ENCODE results near the gene OSBPL10. TPM values are rescaled to one million over a fixed set of nuclear protein-coding genes. Genes with fewer than 3 reads are reported as not detected.

OSBPL10 gene
- total RNA-seq, 1 donor from 2014 or later: 18.8 TPM

DNA sequence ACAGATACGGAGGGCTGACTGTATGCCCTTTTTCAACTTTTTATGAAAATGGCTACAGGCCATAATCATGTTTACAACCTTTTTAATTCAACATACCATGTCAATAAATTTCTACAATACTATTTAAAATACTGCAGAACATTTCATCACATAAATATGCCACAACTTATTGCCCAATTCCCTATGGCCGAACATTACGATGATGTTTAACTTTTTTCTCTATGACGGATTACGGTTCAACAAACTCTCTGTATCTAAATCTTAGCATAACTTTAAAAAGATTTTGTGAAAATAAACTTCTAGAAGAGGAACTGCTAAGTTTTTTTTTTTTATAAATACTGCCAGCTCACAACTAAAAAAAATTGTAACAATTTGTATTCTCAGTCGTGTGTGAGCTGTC lies 220.4 kb downstream of the OSBPL10 start:
- DNase-seq (no peak), ATAC-seq (no peak)
- Histone ChIP-seq H3K4me1 (no peaks in the 10 kb centered on the region), H3K27me3 (ENCODE audit: low read depth) (no peaks in the 10 kb centered on the region), H3K9me3 (no peaks in the 10 kb centered on the region), H3K4me3 (no peak overlapping the region), H3K36me3 (no peaks in the 10 kb centered on the region), H3K27ac (no peak overlapping the region)
- TF ChIP-seq, protein P1, sequence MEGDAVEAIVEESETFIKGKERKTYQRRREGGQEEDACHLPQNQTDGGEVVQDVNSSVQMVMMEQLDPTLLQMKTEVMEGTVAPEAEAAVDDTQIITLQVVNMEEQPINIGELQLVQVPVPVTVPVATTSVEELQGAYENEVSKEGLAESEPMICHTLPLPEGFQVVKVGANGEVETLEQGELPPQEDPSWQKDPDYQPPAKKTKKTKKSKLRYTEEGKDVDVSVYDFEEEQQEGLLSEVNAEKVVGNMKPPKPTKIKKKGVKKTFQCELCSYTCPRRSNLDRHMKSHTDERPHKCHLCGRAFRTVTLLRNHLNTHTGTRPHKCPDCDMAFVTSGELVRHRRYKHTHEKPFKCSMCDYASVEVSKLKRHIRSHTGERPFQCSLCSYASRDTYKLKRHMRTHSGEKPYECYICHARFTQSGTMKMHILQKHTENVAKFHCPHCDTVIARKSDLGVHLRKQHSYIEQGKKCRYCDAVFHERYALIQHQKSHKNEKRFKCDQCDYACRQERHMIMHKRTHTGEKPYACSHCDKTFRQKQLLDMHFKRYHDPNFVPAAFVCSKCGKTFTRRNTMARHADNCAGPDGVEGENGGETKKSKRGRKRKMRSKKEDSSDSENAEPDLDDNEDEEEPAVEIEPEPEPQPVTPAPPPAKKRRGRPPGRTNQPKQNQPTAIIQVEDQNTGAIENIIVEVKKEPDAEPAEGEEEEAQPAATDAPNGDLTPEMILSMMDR (IDR thresholded peaks at IDR 0.05): no peak
- intact Hi-C loops (cut with DNase I): no loop called here

DNA sequence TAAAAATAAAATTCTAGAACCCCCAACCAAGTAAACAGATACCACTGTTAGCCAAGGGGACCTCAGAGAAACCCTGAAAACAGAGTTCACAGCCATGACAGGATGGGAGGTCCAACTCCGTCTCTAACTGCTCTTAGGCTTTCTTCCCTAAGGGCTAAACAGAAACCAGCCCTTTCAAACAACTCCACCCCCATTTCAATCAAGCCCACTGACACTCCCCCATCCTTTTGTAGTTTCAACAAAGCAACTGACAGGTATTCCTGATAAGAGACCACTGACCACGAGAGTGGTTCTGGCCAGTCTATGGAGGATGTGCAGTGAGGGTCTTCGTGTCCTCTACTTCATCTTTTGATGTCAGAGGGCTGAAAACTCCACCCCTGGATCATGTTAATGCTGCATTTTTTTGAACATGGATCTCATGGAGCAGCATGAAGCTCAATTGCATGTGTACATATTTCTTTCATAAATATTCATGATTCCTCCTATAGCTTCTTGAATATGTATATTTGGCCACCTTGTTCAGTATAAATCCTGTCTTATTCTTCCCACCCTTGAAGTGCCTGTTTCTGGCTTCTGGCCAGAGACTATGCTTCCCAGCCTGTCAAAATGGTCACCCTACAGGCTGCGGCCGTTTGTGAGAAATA lies 222.6 kb downstream of the OSBPL10 start:
- Histone ChIP-seq H3K27ac (no peak overlapping the region), H3K9me3 (no peaks in the 10 kb centered on the region), H3K36me3 (no peaks in the 10 kb centered on the region), H3K4me3 (no peak overlapping the region), H3K27me3 (ENCODE audit: low read depth) (no peaks in the 10 kb centered on the region), H3K4me1 (no peaks in the 10 kb centered on the region)
- no peak for ATAC-seq
- intact Hi-C loops (cut with DNase I): no loop called here
- DNase-seq: no peak
- TF ChIP-seq, protein P1 (IDR thresholded peaks at IDR 0.05): no peak

DNA sequence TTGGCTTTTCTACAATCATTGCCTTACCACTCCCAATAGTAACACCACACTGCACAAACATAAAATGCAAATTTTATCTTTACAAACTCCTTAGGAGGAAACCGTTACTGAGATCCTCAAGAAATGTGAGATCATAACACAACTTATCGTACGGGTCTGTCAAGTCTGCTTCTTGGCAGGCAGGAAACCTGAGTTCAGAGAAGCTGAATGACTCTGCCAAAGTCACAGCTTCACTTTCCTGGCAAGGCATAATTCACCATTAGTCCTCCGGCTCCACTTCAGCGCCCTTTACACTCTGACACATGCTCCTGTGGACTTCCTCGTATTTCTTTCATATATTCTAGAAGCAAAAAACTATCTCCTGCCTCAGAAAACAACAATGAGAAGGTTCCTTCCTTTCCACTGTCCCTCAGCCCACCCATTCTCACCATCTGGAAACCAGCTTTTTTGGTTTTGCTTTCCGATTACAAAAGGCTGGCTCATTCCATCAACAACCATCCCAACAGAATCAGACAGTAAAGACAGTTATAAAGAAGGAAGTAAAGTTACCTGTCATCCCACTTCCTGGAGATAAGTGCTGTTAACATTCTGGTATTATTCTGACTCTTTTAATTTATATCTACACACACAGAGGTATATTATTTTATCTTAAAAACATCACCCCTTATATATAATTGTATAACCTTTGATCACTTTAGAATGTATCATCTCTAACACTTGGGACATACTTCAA lies 225.0 kb downstream of the OSBPL10 start:
- DNase-seq (no peak), ATAC-seq (peak in 1 of 2 donors; percentile 38)
- H3K27ac ChIP-seq: no peak overlapping the region

DNA sequence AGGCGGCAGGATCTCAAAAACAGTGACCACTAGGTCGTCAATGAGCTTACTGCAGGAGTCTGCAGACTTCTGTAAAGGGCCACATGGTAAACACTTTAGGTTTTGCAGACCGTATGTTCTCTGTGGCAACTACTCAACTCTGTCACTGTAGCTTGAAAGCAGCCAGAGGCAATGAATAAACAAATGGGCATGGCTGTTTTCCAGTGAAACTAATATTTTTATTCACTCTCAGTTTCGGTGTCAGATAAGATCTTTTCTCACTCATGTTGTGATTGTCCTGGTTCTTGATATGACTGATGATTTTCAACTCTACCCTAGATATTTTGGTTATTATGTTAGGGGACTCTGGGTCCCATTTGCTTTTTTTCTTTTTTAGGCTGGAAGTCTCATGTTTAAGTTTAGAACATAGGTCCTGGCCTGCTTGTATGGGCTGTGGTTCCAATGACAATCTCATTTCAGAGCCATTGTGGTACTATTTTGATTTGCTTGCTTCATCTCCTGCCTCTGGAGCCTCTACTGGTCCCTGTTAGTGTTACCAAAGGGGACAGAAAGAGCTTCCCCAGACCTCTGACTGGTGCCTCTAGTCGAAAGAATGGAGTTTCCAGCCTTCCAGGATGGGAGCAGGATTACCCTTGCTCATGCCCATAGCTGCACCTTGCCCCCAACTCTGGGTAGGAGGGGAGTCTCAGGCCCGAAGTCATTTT lies 226.3 kb downstream of the OSBPL10 start:
- TF ChIP-seq, protein P1 (IDR thresholded peaks at IDR 0.05): no peak
- intact Hi-C loops (cut with DNase I): no loop called here
- DNase-seq (no peak), ATAC-seq (no peak)
- no peaks in the 10 kb centered on the region for H3K9me3 ChIP-seq
- H3K36me3 ChIP-seq: no peaks in the 10 kb centered on the region
- H3K27ac ChIP-seq: no peak overlapping the region
- H3K27me3 ChIP-seq (ENCODE audit: low read depth): no peaks in the 10 kb centered on the region
- H3K4me3 ChIP-seq: no peak overlapping the region
- H3K4me1 ChIP-seq: no peaks in the 10 kb centered on the region

More for the DNA sequence above, 225.0 kb downstream of the OSBPL10 start:
- no peaks in the 10 kb centered on the region for H3K36me3 ChIP-seq
- intact Hi-C loops (cut with DNase I): no loop called here
- no peaks in the 10 kb centered on the region for H3K27me3 ChIP-seq (ENCODE audit: low read depth)
- TF ChIP-seq, protein P1 (IDR thresholded peaks at IDR 0.05): no peak
- no peak overlapping the region for H3K4me3 ChIP-seq
- no peaks in the 10 kb centered on the region for H3K4me1 ChIP-seq
- H3K9me3 ChIP-seq: no peaks in the 10 kb centered on the region

DNA sequence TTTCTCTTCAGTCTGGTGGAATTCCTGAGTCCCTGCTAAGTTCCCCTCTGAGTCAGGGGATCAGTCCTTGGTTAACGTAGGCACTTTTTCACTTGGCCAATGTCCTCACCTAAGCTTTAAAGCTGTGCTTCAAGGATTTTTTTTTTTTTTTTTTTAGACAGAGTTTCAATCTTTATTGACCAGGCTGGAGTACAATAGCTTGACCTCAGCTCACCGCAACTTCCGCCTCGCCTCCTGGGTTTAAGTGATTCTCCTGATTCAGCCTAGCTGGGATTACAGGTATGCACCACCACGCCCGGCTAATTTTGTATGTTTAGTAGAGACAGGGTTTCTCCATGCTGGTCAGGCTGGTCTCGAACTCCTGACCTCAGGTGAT lies 228.0 kb downstream of the OSBPL10 start:
- Histone ChIP-seq H3K4me1 (no peaks in the 10 kb centered on the region), H3K27ac (no peak overlapping the region), H3K36me3 (no peaks in the 10 kb centered on the region), H3K4me3 (no peak overlapping the region), H3K9me3 (no peaks in the 10 kb centered on the region), H3K27me3 (ENCODE audit: low read depth) (no peaks in the 10 kb centered on the region)
- intact Hi-C loops (cut with DNase I): no loop called here
- TF ChIP-seq, protein P1 (IDR thresholded peaks at IDR 0.05): no peak
- DNase-seq: no peak
- no peak for ATAC-seq

All from lower lobe of right lung (tissue), 2 donors.